GOT3 (cell line): ENCODE results near the gene ARHGEF25.

Source experiments
- DNase-seq: peaks from one replicate; lab custom pipeline; 2025; ENCODE audit warnings: mixed read lengths; lab: John Stamatoyannopoulos, UW

The ARHGEF25 gene

DNA sequence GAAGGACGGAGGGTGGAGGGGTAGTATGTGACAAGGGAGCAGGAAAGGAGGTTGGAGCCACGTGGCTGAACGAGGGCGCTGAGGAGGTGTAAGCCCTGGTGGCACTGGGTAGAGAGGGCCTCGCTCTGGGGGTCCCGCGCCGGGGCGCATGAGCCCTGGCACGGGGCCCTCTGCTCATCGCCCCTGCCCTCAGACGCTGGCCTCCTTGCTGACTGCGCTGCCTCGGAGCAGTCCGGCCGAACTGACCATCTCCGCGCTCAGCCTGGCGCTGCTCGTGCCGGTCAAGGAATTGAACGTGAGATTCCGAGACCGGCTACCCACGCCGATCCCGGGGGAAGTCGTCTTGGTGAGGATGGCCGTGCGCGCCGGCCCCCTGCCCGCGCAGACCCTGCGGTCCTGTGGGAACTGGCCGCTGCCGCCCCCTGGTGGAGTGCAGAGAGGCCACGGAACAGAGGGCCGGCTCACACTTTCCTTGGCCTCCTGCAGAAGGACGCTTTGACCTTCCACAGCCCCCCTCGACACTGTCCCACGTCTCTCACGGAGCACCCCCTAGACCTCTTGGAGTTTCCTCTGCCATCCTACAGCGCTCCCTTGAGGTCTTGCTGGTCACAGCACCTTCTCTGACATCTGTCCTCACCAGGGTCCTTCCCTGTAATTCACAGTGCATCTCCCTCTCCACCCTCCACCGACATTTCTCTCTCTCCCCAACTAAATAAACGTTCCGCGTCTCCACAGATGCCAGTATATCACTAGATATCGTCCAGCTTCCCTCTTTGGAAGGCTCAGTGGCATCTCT, 10.5 kb downstream of the ARHGEF25 start:
- peak; percentile 99 for DNase-seq

DNA sequence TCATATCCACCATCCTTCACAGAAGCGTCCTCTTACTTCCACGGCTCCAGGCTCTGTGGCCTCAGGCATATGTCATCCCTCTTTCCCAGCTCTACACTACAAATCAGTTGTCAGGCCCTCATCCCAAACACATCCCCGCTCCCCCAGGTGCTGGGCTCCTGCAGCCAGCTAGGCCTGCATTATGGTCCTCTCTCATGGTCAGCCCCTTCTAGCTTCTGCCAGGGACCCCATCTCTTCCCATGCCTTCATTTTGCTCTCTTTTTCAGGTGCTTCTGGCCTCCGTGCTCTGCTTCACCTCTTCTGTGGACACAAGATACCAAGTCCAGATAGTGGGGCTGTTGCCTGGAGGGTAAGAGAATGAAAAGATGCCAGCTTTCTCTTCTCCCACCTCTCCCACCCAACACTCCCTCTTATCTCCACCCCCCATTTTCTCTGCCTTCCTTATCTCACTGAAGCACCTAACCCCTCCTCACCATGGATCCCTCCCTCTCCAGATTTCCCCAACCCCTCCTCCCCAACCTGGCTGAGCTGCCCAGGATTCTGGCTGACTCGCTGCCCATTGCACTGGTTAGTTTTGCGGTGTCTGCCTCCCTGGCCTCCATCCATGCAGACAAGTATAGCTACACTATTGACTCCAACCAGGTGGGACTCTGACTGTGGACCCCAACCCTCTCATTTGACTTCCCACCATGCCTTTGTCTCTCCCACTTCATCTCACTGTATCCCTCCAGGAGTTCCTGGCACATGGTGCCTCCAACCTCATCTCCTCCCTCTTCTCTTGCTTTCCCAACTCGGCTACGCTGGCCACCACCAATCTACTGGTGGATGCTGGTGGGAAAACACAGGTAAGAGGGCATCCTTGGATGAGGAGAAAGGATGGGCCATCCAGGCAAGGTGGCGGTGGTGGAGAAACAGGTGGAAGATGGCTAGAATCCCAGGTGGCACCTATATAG, 11.3 kb downstream of the ARHGEF25 start:
- DNase-seq: no peak

DNA sequence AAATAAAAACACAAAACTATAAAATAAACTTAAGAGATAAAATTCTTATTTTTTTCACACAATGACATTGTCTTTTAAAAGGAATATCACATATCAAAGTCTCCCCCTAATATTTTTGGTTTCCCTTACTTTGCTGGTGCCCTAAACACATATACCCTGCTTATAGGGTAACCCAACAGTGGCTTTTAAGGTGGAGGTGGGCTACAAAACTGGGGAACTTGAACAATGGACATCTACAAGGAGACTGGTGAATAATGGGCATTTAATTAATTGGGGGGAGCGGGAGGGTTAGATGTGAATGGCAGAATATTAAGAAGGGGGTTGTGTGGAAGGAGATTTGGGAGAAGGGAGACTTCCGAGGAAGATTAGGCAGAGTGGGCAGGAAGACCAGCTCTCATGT, 12.2 kb downstream of the ARHGEF25 start:
- no peak for DNase-seq

DNA sequence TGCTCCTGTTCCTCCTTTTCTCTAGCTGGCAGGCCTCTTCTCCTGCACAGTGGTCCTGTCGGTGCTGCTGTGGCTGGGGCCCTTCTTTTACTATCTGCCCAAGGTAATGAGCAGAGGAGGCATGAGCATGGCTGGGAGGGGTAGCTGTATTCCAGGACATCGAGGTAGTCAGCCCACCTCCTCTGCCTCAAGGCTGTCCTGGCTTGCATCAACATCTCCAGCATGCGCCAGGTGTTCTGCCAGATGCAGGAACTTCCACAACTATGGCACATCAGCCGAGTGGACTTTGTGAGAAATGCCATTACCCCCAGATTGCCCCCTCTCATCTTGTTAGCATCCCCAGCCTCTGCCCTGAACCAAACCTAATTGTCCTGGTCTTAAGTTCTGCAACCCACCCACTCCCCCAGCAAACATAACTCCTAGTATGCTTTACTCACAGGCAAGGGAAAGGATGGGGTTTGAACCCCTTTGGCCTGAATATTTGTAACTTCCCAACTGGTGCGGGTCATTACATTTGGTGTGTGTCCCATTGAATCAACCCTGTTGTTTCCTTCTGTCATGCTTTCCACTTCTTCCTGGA, 12.7 kb downstream of the ARHGEF25 start:
- DNase-seq: no peak

DNA sequence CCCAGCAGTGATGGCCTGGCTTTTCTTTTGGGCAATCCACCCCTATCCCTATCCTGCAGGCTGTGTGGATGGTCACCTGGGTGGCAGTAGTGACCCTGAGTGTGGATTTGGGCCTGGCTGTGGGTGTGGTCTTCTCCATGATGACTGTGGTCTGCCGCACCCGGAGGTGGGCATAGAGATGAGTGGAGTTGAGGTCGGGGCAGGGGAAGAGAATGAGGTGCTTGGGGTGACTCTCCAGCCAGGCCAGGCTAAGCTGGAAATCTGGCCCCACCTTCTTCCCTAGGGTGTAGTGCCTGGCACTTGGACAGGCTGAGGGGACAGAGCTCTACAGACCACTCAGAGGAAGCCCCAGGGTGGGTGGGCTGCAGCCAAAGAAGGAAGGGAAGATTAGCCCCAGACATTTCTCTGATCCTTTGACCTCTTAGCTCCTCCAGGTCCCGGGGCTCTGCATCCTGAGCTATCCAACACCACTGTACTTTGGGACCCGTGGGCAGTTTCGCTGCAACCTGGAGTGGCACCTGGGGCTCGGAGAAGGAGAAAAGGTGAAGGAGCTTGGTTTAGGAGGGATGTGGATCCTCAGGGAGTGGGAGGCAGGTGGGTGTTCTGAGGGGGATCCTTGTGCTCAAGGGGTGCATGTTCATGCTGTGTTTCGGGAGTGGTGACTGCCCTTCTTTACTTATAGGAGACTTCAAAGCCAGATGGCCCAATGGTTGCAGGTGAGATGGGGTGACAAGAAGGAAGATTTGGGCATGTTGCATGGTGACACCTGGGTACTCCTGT, 13.4 kb downstream of the ARHGEF25 start:
- DNase-seq: no peak

DNA sequence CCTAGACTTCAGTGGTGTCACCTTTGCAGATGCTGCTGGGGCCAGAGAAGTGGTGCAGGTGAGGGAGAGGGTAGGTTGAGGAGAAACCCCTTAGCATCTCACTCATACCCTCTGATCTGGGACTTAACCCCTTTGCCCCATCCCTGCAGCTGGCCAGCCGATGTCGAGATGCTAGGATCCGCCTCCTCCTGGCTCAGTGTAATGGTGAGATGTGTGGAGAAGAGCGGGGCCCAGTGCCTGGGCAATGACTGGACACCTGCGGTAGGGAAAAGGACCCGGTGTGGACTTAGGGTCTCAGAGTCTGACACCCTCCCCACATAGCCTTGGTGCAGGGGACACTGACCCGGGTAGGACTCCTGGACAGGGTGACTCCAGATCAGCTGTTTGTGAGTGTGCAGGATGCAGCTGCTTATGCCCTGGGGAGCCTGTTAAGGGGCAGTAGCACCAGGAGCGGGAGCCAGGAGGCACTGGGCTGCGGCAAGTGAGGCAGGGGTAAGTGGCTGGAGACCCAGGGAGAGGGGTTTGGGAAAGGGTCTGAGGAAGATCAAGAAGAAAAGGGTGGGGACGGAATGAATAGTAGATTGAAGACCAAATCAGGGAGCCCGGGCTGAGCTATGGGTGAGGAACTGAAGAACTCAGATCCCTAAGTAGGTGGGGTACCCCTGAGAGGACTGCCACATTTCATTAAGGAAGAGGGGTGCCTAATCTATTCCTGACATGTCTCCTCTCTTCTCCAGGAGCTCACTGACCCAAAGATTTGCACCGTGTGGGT, 14.2 kb downstream of the ARHGEF25 start:
- DNase-seq: no peak

DNA sequence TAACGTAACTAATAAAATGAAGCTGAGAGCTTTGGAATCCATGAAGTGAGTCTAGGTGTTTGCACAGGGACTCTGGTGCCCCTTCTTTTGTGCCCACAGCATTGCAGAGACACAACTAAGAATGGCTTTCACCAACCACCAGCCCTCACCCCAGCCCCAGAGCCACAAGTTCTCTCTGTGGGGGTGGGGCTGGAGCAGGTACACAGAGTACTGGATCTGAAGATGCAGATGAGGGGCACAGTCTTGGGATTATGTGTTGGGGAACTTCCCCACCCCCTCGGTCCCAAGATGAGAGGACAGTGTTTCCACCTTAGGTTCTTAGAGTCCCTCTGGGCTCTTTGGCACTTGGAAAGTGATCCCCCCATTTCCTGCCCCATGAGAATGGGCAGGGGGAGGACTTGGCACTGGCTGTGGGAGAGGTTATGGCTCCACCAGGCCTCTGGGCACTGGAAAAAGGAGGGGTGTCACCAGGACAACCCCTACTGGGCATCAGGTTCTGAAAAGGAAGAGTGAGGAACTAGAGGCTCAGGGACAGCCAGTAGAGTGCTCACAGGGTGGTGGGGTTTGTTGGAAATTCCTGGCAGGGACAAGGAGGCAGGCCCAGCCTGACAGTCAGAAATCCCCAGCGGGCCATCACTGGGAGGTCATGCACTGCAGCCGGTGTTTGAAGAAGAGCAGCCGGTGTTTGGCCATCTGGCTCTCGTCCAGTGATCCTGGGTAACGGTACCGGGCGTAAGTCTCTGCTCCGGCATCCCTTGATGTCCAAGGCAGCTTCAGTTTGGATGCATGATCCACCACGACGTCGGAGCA, 15.1 kb downstream of the ARHGEF25 start:
- no peak for DNase-seq

DNA sequence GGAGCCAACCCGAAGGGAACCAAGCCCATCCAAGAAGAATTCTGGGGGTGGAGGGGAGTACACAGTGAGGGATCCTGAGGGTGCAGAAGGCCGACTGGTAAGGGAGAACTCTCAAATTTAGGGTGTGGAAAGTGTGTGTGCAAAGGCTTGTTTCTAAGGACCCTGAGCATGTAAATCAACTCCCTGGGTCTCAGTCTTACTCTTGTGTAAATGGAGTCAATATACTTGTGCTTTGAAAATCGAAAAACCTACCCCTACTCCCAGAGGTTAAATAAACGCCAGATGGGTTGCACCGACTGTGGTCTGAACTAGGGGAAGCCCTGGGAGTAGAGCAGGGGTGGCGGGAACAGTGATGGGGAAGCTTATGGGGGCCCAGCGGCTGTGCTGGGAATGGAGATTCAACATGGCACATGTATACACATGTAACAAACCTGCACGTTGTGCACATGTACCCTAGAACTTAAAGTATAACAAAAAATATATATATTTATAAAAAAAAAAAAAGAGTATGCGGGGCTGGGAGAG, 15.7 kb downstream of the ARHGEF25 start:
- DNase-seq: no peak

DNA sequence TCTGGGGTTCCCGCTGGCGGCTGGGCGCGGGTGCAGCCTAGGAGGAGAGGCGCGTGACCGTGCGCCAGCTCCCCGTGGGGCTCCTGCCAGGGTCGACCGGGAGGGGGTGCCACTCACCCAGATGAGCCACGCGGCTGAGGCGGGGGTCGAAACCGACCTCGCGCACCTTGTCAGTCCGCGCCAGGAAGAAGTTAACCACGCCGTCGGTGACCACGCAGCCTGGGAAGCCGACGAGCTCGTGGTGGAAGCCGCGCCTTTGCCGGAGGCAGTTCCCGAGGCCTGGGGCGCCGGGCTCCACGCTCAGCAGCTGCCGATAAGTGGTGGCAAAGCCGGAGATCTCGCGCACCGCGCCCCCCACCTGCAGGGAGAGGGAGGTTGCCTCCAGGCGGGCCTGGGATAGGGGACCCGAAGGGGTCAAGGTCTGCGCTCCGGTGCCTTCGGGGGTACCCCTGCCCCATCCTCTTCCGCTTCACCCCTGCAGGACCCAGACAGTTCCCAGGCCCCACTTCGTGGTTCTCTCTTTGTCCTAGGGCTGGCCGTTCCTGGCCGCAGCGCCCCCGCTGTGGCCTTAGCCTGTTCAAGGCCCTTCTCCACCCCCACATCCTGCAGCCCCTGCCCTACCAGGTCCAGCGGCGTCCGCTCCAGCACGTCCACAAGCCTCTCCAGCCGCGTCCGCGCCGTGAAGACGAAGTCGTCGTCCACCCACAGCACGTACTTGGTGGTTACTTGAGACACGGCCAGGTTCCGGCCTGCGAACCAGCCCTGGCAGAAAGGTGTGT, 16.5 kb downstream of the ARHGEF25 start:
- no peak for DNase-seq

DNA sequence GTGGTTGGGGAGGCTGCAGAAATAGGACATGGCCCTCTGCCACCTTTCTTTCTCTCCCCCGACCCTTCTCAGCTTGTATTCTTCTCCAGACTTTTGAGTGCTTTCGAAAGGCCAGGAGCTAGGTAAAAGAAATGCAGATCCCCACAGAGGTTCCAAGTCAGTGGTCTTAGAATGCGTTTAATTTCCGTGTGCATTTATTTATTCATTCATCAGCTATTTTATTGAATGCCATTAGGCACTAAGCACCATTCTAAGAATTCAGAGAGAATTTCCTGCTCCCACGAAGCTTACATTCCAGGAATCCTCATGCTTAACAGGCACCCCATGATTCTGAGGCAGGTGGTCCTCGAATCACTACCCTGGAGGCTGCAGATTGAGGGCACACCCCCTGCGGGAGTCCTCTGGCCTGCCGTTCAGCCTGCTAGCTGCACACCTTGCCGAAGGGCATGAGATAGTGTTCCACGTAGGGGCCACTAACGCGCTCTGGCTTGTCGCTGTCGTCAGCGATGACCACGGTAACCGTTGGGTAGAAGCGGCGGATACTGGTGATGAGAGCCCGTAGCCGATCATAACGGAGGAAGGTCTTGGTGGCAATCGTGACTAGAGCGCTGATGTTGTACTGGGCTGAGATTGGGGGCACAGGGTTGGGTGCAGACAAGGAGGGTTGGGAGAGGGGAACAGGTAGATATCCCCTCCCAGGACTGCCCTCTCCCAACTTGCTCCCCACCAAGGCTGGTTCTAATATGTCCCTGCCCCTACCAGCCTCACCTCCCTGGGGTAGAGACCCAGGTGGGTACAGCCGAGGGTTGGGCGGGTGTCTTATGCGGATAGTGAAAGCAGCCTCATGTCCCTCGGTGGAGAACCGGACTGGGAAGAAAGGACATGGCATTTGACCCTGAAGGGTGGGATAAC, 17.3 kb downstream of the ARHGEF25 start:
- DNase-seq: no peak

DNA sequence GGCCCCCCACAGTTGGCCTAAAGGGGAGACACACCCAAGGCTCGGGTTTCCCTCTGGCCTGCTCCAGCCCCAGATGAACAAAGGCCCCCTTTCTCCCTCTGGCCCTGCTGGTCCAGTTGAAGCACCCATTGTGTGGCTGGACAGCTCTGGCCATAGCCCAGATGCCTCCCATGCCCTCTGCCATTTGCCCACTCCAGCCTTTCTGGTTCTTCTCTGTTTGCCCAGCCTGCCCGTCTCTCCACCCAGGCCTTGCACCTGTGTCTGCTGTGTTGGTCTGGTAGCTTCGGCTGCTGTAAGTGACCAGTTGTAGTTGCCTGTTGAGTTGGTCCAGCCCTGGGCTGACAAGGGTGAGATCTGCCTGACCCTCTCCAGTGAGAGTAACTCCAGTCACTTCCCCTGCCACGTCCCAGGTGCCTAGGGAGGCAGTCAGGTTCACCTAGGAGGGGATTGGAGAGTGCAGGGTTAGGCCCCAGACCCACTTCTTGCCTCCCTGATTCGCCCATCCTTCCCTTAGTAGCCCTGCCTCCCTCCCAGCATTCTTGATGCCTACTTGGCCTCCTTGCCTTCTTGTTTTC, 18.7 kb downstream of the ARHGEF25 start:
- no peak for DNase-seq

DNA sequence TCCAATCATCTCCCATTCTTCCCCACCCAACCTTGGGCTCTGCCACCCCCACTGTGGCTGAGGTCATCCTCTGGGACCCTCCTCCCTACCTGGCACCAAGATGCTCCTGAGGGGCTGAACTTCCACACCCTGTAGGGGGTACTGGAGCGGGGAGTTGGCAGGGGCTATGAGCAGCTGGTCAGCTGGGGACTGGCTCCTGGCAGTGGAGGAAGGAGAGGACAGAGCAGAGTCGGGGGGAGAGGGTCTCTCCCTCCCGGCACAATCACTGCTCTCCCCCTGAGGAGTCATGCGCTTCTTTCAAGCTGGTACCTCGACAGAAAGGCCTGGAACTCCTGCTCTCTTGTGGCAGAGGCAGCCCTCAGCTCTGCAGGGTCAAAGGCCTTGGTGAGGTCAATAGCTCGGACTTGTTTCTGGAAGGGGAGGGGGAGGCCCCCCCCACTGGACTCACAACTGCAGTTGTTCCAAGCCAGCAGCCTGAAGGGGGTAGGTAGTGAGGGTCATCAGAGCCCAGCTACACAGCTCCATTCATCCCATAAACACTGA, 19.7 kb downstream of the ARHGEF25 start:
- DNase-seq: no peak

DNA sequence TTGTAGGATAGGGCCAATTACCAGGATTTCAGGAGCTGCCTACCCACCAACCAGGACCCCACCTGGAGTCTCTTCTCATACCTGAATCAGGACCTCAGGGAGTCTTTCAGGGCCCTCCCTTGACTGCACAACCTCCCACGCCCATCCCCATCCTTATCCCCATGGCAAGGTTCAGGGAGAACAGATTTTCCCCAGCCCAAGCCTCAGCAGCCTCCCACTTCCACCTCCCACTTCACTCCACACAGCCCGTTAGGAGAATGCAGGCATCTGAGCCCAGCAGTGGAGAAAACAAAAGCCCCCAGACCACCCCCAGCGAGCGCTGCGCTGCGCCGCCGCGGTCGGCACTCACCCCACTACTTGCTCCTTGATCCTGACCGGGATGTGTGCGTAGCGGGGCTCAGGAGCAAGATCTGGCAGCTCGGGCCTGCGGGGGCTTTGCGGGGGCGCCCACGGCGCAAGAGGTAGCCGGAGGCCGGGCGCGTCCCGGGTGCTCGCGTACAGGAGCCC, 20.4 kb downstream of the ARHGEF25 start:
- DNase-seq: no peak

DNA sequence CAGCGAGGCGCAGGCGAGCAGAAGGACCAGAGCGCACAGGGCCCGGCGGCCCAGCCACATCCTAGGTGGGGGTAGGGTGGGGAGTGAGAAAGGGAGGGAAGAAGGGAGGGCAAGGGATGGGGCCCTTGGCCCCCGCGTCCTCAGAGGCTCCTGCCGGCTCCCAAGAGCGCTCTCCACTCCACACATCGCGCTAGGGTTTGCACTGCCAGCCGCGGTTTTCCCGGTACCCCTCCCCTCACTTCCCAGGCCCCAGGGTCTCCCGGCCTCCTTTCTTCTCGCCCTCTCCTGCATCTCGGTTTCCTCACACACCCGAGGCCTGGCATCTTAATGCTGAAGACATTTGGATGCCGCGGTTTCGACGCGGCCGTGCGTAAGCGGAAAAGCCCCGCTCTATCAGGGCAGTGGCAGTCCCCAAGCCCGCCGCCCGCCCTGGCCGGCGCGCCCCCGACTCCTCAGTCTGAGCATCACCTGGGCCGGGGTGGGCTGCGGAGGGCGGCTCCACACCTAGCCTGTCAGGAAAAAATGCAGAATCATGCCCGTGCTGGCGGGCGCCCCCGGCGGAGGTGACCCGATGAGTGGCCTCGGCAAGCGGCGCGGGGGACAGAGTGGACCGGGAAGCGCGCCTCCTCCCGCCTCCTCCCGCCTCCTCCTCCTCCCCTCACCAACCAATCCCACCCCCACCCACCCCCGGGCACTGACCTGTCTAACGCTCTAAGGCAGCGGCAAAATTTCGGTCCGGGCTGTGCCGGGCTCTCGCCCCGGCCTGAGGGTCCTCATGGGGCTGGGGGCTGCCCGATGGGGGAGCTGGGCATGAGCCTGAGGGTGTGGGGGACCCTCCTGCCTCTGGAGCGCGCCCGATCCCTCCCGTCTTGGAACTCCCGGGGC, 21.1 kb downstream of the ARHGEF25 start:
- DNase-seq: no peak

DNA sequence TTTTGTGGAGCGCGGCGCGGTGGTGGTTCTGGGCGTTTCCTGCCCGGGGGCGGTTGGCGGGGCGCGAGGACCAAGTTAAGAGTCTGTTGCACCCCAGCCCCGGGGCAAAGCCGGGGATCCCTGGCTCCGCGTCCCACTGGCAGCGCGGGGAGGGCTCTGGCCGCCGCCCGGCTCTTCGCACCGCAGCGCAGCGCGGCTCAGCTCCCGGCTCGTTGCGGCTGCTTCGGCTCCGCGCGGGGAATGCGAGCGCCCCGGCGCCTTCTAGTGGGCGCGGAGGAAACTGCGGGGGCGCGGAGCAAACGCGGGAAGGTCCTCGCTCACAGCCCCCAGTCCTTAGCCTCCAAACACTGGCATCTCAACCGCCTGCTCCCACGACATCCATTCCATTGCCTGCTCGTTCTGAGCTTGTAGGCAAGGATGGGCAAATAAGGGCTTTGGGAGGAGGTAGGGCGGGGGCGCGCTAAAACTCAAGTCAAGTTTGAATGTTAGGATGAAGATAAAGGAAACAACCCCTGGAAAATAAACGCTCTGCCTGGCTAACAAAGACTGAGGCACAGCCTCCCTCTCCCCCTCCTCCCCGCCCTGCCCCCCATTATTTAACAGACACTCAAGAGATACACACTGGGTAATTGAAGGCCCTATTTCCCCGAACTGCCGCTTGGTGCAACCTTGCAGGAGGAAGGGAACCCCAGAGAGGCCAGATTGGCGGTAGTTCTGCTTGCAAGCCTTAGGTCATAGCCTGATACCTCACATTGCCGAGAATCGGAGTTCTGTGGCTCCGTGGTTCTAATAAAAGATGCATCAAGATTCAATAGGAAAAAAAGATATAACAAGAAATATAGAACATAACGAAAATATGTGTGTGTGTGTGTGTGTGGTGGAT, 22.0 kb downstream of the ARHGEF25 start, which contains the start of gene B4GALNT1:
B4GALNT1 (minus strand) TSS at position 244 of the 883 bp plus-strand sequence. CDS start 1,069 bp downstream, outside the sequence.
- DNase-seq: peak; percentile 98
